Tibial artery (tissue), 4 donors: ENCODE data around the gene VCX2.
"Not testable (repeated sequence)": the region's sequence is repeated elsewhere in the genome, so short reads cannot be mapped to it uniquely, and the experiment has no call there.

Source experiments
- DNase-seq, 2 donors: peaks; one replicate each; pipeline ENCODE4 v3.0.0-alpha.2; 2019
- H3K27ac ChIP-seq, 2 donors: fragments of 200-600 bp; sonication (generic) in 1 of 2; 1 replicate in 1 of 2; 2 replicates in 1 of 2; pipeline ENCODE4 v1.5.1; 2018 to 2019; ENCODE audit warnings: mild to moderate bottlenecking in 1 of 2
- H3K27me3 ChIP-seq, 2 donors: fragments of 200-600 bp; sonication (generic) in 1 of 2; one replicate each; pipeline versions ENCODE4 v1.5.1 to v1.6.0; 2016 to 2019
- H3K36me3 ChIP-seq, 3 donors: fragments of 200-600 bp; sonication (generic) in 2 of 3; one replicate each; pipeline ENCODE4 v1.5.1; 2016 to 2019; ENCODE audit warnings: mild to moderate bottlenecking in 2 of 3
- H3K4me1 ChIP-seq, 4 donors: fragments of 200-600 bp; sonication (generic) in 2 of 4; 1 replicate in 3 of 4; 2 replicates in 1 of 4; pipeline ENCODE4 v1.5.1; 2016 to 2019
- H3K4me3 ChIP-seq, 2 donors: fragments of 200-600 bp; sonication (generic) in 1 of 2; 1 replicate in 1 of 2; 2 replicates in 1 of 2; pipeline ENCODE4 v1.5.1; 2018 to 2019; ENCODE audit warnings: mild to moderate bottlenecking in 2 of 2
- H3K9me3 ChIP-seq, 3 donors: fragments of 200-600 bp; sonication (generic) in 1 of 3; one replicate each; pipeline ENCODE4 v1.5.1; 2016 to 2019
- CTCF ChIP-seq, 2 experiments: fragments of 200-600 bp in 1 of 2; fragments of 450-650 bp in 1 of 2; IDR thresholded peaks; one replicate each; pipeline ENCODE4 v1.5.1; 2017 to 2019; ENCODE audit warnings: antibody characterized with exemption in 2 of 2, mild to moderate bottlenecking in 1 of 2, moderate library complexity in 1 of 2
- intact Hi-C: fragments of 100-400 bp; cut with DNase I; formaldehyde crosslinking; loops from one replicate; pipeline ENCODE4 v1.15.0; 2023; ENCODE audit warnings: low total_unique reads

The VCX2 gene

GRCh38 chrX:8125566-8125965, 45.5 kb downstream of the VCX2 start:
- TF ChIP-seq CTCF (IDR thresholded peaks at IDR 0.05), result no peak
- DNase-seq, result no peak

GRCh38 chrX:8122538-8122937, 48.5 kb downstream of the VCX2 start:
- TF ChIP-seq CTCF (IDR thresholded peaks at IDR 0.05), result no peak

More at GRCh38 chrX:8125566-8125965, 45.5 kb downstream of the VCX2 start:
- no peak overlapping the region for H3K27ac ChIP-seq
- H3K9me3 ChIP-seq, result no peaks in the 10 kb centered on the region
- intact Hi-C loops, result no loop called here
- no peaks in the 10 kb centered on the region for H3K4me1 ChIP-seq
- no peak overlapping the region for H3K4me3 ChIP-seq
- H3K36me3 ChIP-seq, result no peaks in the 10 kb centered on the region
- H3K27me3 ChIP-seq, result no peaks in the 10 kb centered on the region

GRCh38 chrX:8121391-8121790, 49.7 kb downstream of the VCX2 start:
- H3K4me1 ChIP-seq, H3K27me3 ChIP-seq, intact Hi-C loops, H3K27ac ChIP-seq, H3K36me3 ChIP-seq, DNase-seq, H3K9me3 ChIP-seq, H3K4me3 ChIP-seq: not testable (repeated sequence)

More at GRCh38 chrX:8122538-8122937, 48.5 kb downstream of the VCX2 start:
- DNase-seq, result no peak
- no peaks in the 10 kb centered on the region for H3K4me1 ChIP-seq
- intact Hi-C loops, result no loop called here
- H3K9me3 ChIP-seq, result no peaks in the 10 kb centered on the region
- H3K27ac ChIP-seq, result no peak overlapping the region
- H3K4me3 ChIP-seq, result no peak overlapping the region
- no peaks in the 10 kb centered on the region for H3K36me3 ChIP-seq
- no peaks in the 10 kb centered on the region for H3K27me3 ChIP-seq
